Activated CD8-positive, alpha-beta memory T cell treated with anti-CD3 and anti-CD28 coated beads, Interleukin-2, amount 50 U/mL, for 24 hours (primary cell): ENCODE measurements around the gene FANCI.

Source experiments
- DNase-seq: peaks from one replicate; pipeline ENCODE4 v3.0.0-alpha.2; 2020; ENCODE audit errors: extremely low read depth

FANCI gene

DNA sequence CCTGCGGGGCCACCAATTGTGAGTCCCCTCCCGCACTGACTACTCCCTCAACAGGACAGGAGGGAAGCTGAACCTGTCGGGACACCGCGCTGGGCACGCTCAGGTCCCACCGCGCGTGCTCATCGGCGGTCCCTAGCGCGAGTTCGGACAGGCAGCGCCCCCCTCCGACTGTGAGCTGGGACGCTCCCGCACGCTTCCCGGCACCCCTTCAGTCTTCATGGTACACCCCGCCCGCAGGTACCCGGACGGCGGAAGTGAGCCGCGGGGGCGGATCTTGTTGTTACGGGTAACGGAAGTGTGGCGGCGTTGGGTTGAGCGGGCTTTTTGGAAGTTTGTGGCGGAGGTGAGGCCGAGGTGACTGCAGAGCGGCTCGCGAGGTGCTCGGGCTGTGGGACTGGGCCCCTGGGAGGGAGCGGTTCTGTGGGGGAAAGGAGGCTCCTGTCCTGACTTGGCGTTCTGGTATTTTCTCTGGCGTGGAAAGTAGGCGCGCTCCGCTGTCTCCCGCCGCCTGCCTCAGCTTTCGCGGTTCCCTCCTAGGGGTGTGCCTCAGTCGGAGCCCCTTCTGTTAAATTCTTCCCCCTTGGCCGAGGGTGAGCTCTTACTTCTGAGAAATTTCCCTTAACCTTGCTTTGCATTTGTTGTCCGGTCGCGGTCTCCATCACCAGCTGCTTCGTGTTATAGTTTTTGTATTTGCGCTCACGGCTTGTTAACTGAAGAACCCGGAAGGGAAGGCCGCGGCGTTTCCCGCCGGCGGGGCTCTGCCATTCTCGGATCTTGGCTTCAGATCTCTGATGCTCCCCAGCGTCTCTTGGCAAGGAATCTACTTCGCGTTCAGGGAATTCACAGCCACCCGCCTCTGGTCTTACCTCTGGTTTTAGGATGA lies at the start of gene FANCI:
FANCI (plus strand) TSS at position 289 of the 883 bp plus-strand sequence. CDS start 3,669 bp downstream, outside the sequence.
- peak; percentile 97 for DNase-seq

DNA sequence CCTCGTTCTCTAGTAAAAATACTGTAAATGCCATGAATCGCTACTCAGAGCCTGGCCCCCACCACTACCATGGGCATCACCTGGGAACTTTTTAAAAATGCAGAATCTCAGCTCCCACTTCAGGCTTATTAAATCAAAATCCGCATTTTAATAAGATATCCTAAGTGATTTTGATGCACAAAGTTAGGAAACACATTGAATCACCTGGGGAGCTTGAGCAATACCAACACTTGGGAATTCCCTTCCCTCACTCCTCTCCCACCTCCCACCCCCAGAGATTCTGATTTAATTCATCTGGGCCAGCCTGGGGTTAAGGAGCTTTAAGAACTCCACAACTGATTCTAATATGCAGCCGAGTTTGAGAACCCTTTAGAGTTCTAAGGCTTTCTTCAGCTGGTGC lies 49.2 kb upstream of the FANCI start:
- DNase-seq = no peak

DNA sequence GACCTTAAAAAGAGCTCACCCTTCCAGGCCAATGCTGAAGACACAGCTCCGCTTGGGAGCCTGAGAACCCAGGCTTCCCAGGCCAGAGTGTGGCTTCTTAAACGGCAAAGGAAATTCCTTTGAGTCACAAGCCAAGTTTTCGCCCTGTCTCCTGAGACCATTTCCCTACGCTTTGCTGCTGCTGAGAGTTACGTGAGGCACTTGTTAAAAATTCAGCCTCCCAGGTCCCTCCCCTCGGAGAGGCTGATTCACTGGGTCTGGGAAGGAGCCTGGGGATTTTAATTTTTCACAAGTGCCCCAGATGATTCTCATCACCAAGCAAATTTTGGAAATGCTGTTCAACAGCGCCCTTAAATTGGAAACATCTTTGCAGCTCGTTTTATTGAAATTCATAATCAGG lies 47.9 kb upstream of the FANCI start:
- no peak for DNase-seq

DNA sequence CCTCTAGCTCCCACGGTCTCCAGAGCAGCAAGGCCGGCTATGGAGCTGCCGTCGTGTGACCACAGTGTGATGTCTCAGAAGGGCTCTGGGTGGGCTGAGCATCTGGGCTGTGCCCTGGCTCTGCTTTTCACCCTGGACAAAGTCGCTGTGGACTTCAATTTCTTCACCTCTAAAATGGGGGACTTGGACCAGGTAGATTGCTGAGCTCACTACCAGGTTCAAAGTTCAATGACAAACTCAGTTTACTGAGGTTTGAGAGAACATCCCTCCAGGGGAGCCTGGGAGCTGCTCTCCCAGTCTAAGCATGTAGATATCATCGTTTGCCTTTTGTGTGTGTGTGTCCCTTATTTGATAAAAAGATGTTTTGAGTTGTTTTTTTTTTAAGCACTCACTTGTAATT lies 47.5 kb upstream of the FANCI start:
- DNase-seq = no peak

DNA sequence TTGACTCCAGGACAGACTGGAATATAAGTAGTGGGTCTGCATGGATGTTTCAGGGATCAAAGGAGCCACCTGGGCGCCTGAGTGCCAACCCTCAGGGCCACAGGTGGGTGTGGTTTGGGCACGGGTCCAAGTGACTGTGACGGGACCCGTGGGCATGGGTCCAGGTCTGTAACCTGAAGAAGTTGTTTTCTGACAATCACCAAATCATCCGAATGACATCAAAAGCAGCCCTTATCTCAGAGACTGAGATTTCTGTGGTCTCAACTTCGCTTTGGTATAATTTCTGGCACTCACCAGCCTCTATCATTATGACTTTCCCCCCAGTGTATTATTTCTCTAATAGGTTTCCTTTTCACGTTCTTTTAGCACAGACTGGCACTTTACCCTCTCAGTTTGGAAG lies 46.8 kb upstream of the FANCI start:
- no peak for DNase-seq

DNA sequence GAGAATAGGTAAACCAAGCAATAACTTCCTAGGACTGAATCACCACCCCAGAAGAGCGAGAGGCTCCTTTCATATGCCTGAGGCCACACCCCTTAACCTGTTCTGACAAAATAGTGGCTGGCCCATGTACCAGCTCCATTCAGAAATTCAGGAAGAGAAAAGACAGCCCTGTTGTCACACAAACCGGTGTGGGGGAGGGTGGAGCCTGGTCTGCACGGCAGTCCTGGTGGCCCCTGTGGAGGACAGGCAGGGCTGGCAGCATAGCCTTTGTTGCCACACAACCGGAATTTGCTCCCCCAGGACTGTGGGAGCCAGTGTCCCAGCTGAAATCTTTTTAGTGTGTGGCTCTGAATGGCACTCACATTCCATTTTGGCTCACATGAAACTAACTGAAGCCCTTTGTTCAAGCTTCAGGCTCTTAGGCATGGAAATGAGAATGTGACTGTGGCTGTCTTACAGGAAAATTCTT lies 46.2 kb upstream of the FANCI start:
- DNase-seq = no peak

DNA sequence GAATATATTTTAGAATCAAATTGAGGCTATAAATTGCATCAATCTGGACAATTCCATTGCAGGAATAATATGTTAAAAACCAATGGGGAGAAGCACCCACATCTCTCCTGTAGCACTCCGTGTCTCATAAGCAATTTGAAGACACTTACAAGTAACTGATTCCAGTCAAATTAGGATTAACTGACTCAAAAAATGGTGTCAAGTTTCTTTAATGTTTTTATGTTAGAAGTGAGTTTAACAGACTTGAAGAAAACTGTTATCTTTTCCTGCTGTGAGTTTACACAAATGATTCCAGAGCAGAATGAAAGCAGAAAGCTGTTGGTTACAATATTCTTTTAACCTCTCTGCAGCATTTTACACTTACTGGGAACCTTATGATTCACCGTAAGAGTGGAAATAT lies 45.6 kb upstream of the FANCI start:
- DNase-seq = no peak

DNA sequence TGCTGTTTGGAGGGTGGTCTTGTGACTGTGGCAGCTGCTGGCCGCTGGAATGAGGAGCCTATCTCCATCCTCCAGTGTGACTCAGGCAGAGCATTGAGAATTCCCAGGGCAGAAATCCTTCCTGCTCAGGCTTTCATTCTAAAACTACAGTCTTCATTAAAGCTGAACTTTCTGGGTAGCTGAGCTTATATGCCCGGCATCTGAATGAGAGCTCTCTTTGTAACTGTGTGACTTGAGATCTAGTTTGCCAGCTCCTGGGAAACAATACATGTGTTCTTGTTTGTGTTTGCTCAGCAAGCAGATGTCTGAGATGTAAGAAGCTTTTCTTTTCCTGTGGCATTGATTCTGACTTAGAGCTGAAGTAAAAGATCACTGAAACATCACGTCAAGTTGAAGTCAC lies 44.8 kb upstream of the FANCI start:
- no peak for DNase-seq

DNA sequence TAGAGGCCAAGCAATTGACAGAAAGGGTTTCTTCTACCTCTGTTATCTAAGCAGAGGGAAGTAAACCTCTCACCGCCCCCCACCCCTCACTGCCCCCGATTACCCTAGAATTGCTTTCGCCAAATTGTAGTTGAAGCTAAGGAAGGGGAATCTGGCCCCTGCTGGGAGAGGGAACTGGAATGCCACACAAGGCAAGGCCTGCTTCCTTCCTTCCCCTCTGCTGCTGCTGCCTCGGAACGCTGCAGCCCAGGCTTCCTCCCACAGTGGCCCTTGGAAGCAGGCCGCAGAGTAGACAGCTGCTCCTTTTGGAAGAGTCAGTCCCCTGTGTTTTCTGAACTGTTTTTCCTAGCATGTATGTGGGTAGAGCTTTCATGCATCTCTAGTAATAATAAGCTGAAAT lies 44.0 kb upstream of the FANCI start:
- DNase-seq = no peak

DNA sequence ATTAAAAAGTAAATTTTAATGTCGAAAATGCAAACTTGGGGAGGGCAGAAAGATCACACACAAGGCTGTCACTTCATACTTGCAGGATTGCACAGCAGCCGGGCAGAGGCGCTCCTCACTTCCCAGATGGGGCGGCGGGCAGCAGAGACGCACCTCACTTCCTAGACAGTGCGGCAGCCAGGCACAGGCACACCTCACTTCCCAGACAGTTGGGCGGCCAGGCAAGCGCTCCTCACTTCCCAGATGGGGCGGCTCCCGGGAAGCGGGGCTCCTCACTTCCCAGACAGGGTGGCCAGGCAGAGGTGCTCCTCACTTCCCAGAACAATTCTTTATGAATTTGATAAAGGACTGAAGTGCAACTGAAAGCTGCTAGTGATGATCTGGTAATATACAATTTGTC lies 43.6 kb upstream of the FANCI start:
- no peak for DNase-seq

DNA sequence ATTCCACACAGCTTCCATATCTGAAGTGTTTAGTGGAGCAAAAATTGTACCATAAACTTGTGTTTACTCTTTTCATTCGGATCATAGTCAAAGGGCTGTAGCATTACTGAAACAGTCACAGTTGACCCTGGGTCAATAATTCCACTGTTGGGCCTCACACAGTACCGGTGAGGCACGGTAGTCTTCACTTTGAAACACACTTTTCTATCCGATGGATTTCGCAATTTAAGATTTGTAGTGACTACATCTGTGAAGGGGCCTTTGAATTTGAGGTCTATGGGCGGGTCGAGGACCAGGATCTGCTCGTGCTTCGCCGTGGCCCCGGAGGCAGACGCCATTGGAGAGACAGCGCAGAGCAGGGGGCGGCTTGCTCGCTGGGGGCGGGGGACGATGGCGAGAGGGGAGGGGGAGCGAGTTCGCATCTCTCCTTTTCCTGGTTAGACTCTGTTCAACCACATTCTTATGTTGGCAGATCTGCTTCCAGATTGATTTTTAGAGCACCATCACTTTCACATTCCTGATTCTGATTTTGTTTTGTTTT lies 42.2 kb upstream of the FANCI start:
- no peak for DNase-seq

DNA sequence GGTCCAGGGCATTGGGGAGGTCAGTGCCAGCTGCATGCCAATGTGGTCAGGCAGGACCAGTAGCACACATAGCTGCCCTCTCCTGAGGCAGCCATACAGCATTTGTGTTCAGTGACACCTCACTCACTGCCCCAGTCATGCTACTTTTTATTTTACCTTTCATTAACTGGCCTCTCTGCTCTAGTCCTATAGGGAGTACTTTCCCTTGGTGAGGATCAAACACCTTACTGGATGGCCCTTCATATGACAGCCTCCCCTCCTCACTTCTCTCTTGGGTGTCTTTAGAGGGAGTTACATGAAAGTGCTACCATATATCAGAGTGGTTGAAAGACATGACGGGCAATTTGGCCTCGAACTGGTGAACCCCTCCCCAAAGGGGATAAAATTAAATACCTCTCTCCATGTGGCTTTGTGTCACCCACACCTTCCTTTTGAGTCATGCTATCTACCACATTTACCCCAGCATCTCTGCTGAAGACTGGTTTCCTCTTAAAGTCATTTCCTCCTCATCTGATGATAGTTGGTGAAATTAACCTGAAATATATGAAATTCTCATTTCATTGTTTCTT lies 40.0 kb upstream of the FANCI start:
- DNase-seq = peak; percentile 14

DNA sequence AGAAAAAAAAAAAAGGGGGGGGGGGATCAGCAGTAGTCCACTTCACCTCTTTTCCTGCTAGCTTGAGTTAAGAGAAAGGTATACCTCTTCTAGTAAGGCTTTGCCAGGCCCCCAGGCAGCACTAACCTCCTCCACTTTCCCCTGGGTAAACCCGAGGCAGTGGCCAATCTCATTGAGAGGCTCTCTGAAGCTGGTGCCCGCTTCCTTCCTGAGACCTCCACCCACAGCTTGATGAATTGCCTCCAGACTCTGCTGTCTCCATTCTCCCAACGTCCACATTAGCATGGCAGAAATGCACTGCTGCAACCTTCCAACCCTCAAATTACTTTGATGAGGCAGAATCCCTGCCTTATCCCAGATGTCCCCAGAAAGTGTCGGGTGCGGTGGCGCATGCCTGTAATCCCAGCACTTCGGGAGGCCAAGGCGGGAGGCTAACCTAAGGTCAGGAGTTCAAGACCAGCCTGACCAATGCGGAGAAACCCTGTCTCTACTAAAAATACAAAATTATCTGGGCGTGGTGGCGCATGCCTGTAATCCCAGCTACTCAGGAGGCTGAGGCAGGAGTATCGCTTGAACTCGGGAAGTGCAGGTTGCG lies 37.7 kb upstream of the FANCI start:
- no peak for DNase-seq

DNA sequence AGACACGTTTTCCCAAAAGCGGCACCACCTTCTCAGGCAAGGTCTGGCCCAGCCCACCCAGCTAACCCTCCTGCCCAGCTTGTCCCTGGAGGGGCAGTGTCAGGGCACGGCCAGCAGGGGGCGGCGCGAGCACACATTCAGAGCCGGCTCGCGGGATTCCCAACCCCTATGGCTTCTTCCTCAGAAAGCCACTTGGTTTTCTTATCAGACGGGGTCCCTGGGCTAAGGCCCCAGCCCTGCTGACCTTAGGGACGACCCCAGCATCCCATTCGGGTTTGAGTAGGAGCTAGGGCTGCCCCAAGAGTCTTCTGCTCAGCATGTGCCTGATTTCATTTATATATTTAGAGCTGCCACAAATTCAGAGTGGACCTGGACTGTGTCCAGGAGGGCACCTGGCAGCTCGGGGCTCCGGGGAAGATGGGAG lies 36.9 kb upstream of the FANCI start:
- DNase-seq = peak; percentile 54

DNA sequence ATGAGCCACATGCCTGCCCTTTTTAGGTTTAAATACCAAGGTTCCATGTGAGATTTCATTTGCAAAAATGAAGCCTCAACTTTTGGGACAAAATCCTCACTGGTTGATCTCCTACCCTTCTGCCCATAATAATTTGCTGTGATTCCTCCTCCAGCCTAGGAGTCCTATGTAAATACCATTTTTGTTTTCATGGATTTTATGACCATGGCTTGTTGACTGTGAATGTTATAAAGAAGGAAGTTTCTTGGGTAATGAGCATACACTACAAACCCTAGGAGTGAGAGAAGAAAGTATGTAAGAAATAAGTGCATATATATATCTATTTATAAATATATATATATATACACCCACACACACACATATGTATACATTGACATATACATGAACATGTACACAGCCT lies 35.5 kb upstream of the FANCI start:
- DNase-seq = no peak

DNA sequence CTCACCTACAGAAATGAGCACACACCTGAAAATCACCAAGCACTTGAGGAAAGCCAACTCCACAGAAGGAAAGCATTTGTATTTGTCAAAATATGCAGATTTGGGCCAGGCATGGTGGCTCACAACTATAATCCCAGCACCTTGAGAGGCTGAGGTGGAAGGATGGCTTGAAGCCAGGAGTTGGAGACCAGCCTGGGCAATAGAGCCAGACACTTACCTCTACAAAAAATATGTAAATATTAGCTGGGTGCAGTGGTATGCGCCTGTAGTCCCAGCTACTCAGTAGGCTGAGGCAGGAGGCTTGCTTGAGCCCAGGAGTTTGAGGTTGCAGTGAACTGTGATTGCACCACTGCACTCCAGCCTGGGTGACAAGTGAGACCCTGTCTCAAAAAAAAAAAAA lies 34.7 kb upstream of the FANCI start:
- no peak for DNase-seq

DNA sequence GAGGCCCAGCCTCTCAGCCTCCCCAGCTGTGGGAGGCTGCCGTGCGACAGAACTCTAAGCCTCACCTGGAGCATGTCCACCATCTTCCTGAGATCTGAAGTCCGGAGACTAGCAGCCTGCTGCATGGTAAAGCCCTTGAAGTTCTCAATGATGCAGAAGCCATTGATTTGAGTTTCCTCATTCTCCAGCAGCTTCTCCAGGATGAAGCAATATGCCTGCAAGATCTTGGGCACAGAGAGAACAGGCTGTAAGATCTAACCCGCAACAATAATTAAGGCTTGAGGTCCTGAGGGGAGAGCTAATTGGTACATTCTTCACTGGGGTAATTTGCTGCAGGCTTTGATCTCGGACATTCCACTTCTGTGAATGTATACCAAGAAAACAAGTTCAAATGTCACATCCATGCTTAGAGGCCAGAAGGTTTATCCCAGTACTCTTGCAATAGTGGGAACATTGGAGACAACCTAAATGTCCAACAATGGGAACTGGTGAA lies 32.1 kb upstream of the FANCI start:
- DNase-seq = no peak

DNA sequence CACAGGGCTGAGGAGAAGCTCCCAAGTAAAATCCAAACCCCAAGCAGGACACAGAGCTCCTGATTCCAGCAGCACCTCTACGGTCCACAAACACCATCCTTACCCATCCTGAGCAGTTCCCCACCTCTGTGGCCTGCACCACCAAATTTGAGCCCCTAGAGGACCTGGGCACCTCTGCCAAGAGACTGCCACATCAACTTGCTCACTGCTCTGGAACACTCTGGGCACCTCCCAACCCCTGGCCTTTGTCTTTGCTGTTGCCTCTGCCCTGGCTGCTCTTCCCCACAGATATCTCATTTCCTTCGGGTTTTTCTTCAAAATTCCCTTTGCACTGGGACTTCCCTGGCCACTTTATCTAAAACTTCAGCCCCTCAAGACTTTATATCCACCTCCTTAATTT lies 28.2 kb upstream of the FANCI start:
- DNase-seq = no peak

DNA sequence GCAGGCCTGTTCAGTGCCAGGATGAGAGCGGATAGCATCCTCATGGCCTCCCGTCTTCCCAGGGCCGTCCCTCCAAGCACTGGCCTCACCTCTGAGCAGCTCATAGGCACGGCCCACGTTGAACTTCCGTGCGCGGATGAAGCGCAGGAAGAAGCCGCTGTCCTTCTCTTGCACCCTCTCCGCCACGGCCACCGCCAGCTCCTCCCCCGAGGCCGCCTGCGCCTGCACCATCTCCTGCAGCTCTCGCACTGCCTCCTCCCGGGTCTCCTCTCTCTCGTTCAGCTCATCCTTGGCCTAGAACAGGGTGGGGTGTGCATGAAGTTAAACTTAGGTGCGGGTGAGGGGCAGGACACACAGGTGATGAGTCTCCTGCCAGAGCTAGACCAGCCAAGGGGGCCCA lies 26.7 kb upstream of the FANCI start:
- DNase-seq = no peak

DNA sequence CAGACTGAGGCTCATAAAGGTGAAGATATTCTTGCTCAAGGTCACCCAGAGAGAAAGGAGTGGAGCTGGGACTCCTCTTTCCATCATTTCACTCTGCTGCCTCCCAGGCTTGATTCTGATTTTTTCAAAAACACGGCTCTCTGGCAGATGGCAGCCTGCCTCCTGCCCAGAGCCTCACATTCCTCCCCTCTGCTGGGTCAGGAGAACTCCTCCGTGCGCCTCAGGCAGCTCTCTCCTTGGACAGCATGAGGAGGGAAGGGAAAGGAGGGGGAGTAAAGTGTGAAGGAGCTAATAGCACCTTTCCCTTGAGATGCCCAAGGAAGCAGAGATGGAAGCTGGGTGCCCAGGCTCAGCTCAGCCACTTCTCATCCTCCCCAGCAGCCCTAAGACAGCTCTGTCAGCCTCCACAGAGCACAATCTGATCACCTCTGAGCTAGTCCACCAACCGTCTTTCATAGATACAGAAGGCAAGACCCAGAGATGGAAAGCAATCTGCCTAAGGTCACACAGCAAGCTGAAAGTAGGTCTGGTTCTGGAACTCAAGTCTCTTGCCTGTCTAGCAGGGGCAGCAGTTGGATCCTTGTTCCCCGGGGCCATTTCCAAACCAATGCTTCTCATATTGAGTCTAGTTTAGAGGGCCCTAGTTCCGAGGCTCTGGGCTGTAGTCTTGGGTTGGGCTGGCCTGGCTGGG lies 25.9 kb upstream of the FANCI start:
- DNase-seq = no peak

DNA sequence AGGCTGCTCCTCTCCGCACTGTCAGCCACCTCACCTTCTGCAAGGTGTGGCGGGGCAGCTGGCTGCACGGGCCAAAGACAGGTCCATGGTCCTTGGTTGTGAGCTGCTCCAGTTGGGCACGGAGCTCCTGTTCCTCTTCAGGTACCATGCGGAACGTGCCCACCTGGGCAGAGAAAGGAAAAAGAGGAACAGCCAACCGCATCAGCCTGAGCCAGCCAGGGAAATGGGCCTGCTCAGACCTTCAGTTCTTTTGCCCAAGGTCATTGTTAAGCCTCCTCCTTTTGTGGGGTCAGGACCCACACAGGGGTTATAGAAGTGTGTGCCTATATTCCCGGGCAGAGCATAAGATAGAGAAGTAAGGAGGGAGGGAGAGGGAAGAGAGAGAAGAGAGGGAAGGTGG lies 25.2 kb upstream of the FANCI start:
- DNase-seq = no peak

DNA sequence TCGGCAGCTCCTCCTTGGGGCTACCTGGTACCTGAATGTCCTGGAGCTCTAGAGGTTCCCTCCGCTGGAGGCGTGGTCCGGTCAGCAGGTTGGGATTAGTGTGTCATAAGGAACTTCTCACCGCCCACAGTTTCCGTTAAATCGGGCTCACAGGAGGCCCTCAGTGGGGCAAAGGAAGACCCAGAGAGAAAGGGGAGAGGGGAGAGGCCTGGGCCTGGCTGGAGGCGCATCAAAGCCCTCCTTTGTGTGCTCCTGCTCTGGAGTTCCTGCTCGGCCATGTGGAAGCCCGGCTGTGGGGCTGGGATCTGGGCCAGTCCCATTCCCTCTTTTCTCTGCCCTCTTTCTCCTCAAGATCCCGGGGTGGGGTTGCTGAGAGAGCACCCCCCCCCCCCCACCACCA lies 22.2 kb upstream of the FANCI start, which contains the start of gene RLBP1:
RLBP1 (minus strand) TSS at position 37 of the 400 bp plus-strand sequence. CDS start 2,604 bp downstream, outside the sequence.
- no peak for DNase-seq
